Stimulated activated CD8-positive, alpha-beta memory T cell treated with anti-CD3 and anti-CD28 coated beads, Interleukin-12 subunit alpha, Interleukin-12 subunit beta, amount 100 ng/mL, for 24 hours (primary cell): Measurements from ENCODE around the gene SH3D19.
"Not testable (repeated sequence)": the region's sequence is repeated elsewhere in the genome, so short reads cannot be mapped to it uniquely, and the experiment has no call there.

Experiments
- DNase-seq: peaks from one replicate; pipeline ENCODE4 v3.0.0-alpha.2; 2020; ENCODE audit errors: extremely low read depth

Gene SH3D19

DNA sequence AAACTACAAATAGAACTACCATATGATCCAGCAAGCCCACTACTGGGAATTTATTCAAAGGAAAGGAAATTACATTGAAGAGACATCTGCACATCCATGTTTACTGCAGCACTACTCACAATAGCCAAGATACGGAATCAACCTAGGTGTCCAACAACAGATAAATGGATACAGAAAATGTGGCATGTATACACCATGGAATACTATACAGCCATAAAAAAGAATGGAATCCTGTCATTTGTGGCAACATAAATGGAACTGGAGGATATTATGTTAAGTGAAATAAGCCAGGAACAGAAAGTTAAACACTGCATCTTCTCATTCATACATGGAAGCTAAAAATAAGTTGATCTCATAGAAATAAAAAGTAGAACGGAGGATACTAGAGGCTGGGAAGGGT, 167.9 kb downstream of the SH3D19 start:
- no peak for DNase-seq

GRCh38 chr4:151153585-151153984, 171.8 kb downstream of the SH3D19 start:
- no peak for DNase-seq

- DNase-seq, result no peak
Observed at GRCh38 chr4:151152028-151152427, 173.4 kb downstream of the SH3D19 start.

DNA sequence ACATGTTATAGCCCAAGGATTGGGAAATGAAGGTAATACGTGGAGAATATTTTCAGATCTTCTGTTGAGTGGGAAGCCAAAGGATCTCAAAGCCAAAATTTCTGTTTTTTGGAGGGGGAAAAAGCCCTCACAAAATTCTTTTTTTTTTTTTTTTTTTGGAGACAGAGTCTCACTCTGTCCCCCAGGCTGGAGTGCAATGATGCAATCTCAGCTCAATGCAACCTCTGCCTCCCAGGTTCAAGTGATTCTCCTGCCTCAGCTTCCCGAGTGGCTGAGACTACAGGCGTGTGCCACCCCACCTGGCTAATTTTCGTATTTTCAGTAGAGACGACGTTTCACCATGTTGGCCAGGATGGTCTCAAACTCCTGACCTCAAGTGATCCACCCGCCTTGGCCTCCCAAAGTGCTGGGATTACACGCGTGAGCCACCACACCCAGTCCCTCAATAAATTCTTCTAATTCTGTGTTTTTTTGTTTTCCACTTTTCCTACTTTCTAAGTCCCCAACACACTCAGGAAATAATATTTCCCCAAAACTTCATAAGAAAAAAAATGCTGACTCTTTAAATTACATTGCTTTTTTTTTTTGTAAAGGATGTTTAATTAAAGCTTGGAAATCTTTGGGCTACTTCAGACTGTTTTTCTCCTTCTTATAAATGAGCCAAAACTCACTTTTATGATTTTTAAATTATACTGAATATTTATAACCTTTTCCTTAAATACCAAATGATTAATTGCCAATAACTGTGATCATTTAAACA, 174.4 kb downstream of the SH3D19 start:
- no peak for DNase-seq

DNA sequence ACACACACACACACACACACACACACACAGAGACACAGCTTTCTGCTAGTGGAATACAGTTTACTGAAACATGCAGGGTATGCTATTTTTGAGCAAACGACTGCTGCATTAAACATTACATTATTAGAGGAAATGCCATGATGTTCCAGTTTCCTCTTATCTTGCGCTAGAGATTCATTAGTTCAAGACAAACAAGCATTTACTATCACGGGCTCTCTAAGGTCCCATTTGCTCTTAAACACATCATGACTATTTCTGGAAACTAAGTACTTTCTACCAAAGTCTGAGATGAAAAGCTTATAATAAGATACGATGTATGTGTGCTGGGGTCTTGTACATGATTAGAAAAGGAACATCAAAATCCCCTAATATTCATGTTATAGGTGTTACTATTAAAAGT, 177.1 kb downstream of the SH3D19 start:
- DNase-seq, result no peak

DNA sequence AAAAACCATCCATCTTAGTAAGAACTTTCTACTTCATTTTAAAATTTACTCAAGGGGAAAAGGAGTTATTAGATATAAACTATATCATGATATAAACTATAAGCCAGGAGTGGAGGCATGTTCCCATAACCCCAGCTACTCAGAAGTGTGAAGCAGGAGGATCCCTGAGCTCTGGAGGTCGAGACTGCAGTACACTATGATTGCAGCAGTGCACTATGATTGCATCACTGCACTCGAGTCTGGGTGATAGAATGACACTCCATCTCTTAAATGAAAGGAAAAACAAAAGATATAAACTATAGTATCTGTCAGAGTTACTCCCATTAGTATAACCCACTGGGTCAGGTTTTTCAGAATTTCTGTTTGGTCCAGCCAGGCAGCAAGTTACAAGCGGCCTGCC, 178.4 kb downstream of the SH3D19 start:
- no peak for DNase-seq

GRCh38 chr4:151144329-151145072, 180.9 kb downstream of the SH3D19 start:
- no peak for DNase-seq

- no peak for DNase-seq
Observed at GRCh38 chr4:151143811-151144210, 181.6 kb downstream of the SH3D19 start.

DNA sequence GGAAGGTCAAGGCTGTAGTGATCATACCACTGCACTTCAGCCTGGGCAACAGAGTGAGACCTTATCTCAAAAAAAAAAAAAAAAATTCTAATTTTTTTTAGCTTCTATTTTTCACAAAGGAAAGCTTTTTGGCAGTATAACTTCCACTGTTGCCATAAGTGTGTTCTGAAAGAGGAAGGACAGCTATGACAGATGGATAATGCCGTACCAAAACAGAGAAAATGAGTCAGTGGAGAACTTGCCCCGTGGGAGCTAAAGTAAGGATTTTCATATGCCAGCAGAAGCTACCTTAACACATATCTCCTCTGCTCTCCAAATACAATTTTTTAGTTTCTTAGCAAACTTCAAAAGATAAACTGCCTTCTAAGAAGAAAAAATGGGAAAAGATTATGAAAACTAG, 182.2 kb downstream of the SH3D19 start:
- no peak for DNase-seq

- DNase-seq, result no peak
Observed at GRCh38 chr4:151142758-151143157, 182.6 kb downstream of the SH3D19 start.

DNA sequence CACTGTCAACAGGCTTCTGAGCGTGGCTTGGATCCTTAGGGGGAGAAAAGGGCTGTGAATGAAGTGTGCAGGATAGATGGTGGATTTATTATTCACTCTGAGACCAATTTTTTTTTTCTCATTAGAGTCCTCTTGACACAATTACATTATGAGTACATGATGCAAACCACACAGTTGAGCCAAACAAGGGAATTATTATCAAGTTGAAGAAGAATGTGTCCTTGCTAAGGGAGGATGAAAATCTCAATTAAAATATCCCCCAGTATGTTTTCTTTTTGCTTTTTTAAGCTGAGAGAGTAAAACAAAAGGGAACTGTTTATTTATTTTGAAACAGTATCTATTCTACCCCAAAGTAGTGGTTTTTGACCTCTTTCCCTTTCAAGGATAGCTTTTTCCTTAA, 185.6 kb downstream of the SH3D19 start:
- DNase-seq, result no peak

DNA sequence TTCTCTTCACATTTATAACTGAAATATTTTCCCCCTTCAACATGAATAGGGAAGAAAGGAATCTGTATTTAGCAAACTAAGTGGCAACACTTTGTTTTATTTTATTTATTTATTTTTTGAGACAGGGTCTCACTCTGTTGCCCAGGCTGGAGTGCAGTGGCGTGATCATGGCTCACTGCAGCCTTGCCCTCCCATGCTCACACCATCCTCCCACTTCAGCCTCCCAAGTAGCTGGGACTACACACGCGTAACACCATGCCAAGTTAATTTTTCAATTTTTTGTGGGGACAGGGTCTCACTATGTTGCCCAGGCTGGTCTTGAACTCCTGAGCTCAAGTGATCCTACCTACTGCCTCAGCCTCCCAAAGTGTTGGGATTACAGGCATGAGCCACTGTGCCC, 189.4 kb downstream of the SH3D19 start:
- DNase-seq, result not testable (repeated sequence)

DNA sequence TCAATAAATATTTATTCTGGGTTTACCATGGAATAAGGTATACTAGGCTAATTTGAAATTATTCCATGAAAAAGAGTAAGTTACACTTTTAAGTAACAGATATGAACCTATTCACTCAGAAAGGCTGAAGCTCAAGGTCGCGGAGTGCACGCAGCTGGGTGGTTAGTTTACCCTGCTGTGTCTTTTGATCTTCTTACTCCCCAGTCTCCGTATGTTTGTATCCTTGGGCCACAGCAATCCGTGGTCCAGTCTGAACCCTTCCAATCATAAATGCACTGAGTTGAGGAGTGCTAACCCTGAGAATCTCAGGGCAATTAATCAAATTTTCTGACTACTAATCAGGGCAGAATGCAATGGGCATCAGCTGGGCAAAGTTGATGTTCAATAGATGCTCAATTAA, 192.1 kb downstream of the SH3D19 start:
- DNase-seq, result no peak

GRCh38 chr4:151129796-151130195, 195.6 kb downstream of the SH3D19 start:
- DNase-seq, result no peak

- no peak for DNase-seq
Observed at GRCh38 chr4:151117371-151117962, 207.9 kb downstream of the SH3D19 start.

- DNase-seq, result no peak
Observed at GRCh38 chr4:151114986-151115385, 210.4 kb downstream of the SH3D19 start.

DNA sequence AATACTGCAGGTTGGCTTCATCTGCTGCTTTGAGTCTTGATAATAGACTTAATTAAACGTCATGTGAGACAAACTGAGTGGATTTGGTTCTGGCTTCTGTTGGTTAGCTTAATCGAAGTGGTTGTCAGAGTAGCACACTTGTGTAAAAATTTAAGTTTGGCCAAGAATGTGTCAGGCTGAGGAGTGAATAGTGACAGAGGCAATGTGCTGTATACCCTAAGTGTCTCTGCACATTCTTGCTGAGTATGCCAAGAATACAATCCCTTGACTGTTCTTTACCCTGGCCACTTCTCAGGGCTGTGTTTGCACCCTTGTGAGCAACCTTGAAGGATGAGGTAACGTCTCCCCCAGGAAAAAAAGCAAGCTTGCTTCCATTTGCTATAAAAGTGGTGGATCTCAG, 211.1 kb downstream of the SH3D19 start:
- DNase-seq, result no peak

GRCh38 chr4:151110236-151110635, 215.2 kb downstream of the SH3D19 start:
- no peak for DNase-seq

DNA sequence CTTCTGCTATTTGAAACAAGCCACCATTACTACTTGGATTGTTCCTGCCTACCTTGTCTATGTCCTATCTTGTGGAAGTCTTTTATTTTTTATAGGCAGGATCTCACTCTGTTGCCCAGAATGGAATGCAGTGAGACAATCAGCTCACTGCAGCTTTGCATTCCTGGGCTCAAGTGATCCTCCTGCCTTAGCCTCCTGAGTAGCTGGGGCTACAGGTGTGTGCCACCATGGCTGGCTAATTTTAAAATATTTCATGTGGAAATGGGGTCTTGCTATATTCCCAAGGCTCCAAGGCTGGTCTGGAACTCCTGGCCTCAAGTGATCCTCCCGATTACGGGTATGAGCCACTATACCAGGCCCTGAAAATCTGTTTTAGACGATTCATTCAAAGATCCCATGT, 218.3 kb downstream of the SH3D19 start:
- no peak for DNase-seq

DNA sequence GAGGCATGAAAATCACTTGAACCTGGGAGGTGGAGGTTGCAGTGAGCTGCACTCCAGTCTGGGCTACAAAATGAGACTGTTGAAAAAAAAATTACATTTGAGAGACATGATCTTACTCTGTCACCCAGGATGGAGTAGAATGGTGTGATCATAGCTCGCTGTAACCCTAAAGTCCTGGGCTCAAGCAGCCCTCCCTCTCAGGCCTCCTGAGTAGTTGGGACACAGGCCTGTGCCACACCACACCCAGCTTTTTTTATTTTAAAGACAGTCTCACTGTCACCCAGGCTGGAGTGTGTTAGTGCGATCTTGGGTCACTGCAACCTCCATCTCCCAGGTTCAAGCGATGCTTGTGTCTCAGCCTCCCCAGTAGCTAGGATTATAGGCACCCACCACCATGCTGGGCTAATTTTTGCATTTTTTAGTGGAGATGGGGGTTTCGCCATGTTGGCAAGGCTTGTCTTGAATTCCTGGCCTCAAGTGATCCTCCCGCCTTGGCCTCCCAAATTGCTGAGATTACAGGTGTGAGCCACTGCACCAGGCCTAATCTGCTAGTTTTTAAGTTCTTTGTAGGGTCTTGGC, 219.9 kb downstream of the SH3D19 start:
- DNase-seq, result no peak

DNA sequence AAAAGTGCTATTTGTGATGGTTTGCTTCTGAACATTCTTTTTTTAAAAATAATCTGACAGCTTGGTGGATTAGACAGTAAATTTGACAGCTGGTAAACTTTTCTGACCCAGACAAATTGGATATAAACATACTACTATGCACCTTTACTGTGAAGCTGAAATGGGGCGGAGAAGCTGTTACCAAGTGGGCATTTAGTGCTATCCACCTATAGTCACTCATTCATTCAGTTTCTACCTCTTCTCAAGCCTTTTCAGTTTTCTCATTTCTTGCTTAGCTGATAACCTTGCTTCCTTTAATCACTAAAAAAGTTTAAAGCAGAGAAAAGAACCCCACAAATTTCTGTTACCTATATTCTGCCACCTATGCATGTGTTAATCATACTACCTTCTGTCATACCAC, 220.8 kb downstream of the SH3D19 start:
- no peak for DNase-seq

GRCh38 chr4:151103758-151104157, 221.6 kb downstream of the SH3D19 start:
- DNase-seq, result no peak

DNA sequence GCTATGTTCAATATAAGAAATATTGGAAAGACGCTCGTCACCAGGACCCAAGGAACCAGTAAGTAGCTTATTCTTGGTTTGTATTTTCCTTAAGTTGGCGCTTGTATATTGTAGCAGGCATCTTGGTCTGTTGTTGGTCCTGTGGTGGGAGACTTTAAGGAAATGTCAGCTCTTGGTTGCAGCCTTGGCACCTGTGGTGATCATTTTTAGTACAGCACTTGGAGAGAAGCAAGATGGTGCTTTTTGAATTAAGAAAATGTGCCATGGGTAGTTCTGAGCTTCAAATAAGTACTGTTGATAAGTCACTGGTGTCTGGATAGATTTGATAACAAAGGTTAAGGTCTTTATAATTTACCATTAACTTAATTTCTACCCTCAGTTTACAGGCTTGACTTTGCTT, 224.9 kb downstream of the SH3D19 start:
- DNase-seq, result no peak
